Progenitor cell of endocrine pancreas (in vitro differentiated cells): ENCODE data around the gene ALKBH5. TPM values are rescaled to one million over a fixed set of nuclear protein-coding genes. Genes with fewer than 3 reads are reported as not detected.
A peak's percentile ranks its signal among the peaks of the same experiment; 100 is the strongest.

Source experiments
- DNase-seq: peaks from one replicate; pipeline ENCODE4 v3.0.0; 2021; ENCODE audit warnings: low spot score; ENCODE audit not compliant: unreplicated experiment
- H3K27ac Mint-ChIP-seq: 2 replicates; pipeline ENCODE4 v1.8.0; 2021; ENCODE audit warnings: mild to moderate bottlenecking, moderate library complexity, mixed read lengths
- H3K27me3 Mint-ChIP-seq: 2 replicates; pipeline ENCODE4 v1.8.0; 2021; ENCODE audit warnings: mixed read lengths
- H3K36me3 Mint-ChIP-seq: 2 replicates; pipeline ENCODE4 v1.8.0; 2022; ENCODE audit warnings: mixed read lengths; ENCODE audit not compliant: insufficient read depth
- H3K4me1 Mint-ChIP-seq: 2 replicates; pipeline ENCODE4 v1.8.0; 2021; ENCODE audit warnings: low read depth, mixed read lengths
- H3K4me3 Mint-ChIP-seq: 2 replicates; pipeline ENCODE4 v1.8.0; 2021; ENCODE audit warnings: low read depth, mild to moderate bottlenecking, moderate library complexity, mixed read lengths
- H3K9me3 Mint-ChIP-seq: 2 replicates; pipeline ENCODE4 v1.8.0; 2021; ENCODE audit warnings: low read depth, mixed read lengths
- total RNA-seq: library from RNA; stranded (reverse); gene quantifications from 2 replicates; pipeline ENCODE4 v1.2.1, GENCODE V29; 2021
- TF ChIP-seq, protein P1 (sequence below): fragments of 200-600 bp; sonication (generic); IDR thresholded peaks from one replicate; pipeline ENCODE4 v1.5.0; 2021; ENCODE audit warnings: antibody characterized with exemption, mild to moderate bottlenecking; ENCODE audit not compliant: unreplicated experiment

Gene ALKBH5
- total RNA-seq, 1 donor from 2014 or later = 78.1 TPM

DNA sequence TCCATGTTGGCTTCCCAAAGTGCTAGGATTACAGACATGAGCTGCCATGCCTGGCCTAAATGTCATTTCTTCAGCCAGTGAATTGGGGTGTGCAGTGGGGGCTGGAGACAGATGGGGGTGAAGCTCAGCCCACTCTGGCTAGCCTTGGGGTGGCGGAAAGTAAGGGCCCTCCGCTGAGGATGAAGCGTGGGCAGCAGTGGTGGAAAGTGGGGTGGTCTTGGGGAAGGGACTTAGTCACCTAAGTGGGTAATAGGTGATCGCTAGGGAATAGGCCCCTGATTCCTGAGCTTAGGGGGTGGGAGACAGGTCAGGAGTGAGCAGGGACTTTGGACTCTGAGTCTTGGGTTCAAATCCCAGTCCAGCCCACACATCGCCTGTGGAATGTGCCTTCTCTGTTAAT, 44.0 kb downstream of the ALKBH5 start:
- no peak for DNase-seq
- H3K27ac Mint-ChIP-seq = no peak overlapping the region
- H3K36me3 Mint-ChIP-seq = no peaks in the 10 kb centered on the region
- TF ChIP-seq, protein P1, sequence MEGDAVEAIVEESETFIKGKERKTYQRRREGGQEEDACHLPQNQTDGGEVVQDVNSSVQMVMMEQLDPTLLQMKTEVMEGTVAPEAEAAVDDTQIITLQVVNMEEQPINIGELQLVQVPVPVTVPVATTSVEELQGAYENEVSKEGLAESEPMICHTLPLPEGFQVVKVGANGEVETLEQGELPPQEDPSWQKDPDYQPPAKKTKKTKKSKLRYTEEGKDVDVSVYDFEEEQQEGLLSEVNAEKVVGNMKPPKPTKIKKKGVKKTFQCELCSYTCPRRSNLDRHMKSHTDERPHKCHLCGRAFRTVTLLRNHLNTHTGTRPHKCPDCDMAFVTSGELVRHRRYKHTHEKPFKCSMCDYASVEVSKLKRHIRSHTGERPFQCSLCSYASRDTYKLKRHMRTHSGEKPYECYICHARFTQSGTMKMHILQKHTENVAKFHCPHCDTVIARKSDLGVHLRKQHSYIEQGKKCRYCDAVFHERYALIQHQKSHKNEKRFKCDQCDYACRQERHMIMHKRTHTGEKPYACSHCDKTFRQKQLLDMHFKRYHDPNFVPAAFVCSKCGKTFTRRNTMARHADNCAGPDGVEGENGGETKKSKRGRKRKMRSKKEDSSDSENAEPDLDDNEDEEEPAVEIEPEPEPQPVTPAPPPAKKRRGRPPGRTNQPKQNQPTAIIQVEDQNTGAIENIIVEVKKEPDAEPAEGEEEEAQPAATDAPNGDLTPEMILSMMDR = no peak
- H3K9me3 Mint-ChIP-seq = no peaks in the 10 kb centered on the region
- peaks cover 33% of the 10 kb centered on the region for H3K4me1 Mint-ChIP-seq
- H3K4me3 Mint-ChIP-seq = no peak overlapping the region
- H3K27me3 Mint-ChIP-seq = no peaks in the 10 kb centered on the region

DNA sequence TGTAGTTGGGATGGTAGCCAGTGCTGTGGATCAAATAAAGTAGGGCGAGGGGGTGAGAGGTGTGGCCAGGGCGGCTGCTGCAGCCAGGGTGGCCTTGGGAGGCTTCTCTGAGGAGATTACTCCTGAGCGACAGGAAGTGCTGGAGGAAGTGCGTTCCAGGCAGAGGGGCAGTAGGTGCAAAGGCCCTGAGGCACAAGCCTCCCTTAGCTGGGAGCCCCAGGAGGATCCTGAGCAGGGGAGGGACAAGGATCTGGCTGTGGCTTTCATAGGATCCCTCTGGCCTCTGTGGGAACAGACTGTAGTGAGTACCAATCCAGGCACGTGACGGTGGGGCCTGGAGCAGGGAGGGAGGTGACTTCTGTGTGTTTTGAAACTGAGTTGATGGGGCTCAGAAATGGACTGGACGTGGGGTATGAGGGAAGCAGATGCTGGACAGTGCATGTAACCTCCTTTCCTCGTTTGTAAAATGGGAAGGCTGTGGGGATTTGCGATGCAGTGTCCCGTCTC, 44.6 kb downstream of the ALKBH5 start:
- no peak overlapping the region for H3K4me3 Mint-ChIP-seq
- no peak for DNase-seq
- peak overlapping the region; percentile 70 for H3K27ac Mint-ChIP-seq
- TF ChIP-seq, protein P1 = no peak
- H3K27me3 Mint-ChIP-seq = no peaks in the 10 kb centered on the region
- no peaks in the 10 kb centered on the region for H3K9me3 Mint-ChIP-seq
- H3K36me3 Mint-ChIP-seq = no peaks in the 10 kb centered on the region
- H3K4me1 Mint-ChIP-seq = peaks cover 33% of the 10 kb centered on the region

DNA sequence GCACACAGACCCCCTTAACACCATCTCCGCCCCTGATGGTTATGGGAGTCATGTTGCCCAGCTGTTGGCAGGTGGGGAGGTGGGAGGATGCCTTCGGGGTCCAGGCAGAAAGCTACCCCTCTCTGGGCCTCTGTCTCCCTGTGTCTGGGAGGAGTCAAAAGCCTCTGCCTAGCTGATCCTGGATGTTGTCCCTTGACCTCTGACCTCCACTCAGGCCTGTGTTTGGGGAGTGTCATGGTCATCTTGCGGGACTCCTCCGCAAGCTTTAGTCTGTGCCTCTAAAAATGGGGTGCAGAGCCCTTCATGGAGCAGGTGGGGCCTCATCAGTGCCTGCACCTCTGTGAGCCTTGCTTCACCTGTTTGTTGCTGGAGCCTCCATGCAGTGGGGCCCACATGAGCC, 45.6 kb downstream of the ALKBH5 start:
- H3K36me3 Mint-ChIP-seq = no peaks in the 10 kb centered on the region
- H3K9me3 Mint-ChIP-seq = no peaks in the 10 kb centered on the region
- H3K27me3 Mint-ChIP-seq = no peaks in the 10 kb centered on the region
- H3K27ac Mint-ChIP-seq = no peak overlapping the region
- H3K4me1 Mint-ChIP-seq = peaks cover 33% of the 10 kb centered on the region
- TF ChIP-seq, protein P1 = no peak
- H3K4me3 Mint-ChIP-seq = no peak overlapping the region
- no peak for DNase-seq

DNA sequence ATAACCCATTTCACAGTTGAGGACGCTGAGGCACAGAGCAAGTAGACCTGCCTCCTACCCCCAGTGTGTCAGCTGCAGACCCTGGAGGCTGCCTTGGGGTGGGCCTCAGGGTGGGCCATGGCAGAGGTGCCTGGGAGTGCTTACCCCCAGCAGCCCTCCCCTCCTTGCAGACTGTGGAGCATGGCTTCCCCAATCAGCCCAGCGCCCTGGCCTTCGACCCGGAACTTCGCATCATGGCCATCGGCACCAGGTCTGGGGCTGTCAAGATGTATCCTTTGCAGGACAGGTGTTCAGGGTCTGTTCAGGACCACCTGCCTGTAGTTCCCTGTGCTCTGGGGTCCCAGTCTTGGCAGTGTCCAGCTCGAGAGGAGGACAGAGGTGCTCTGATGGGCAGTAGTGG, 46.1 kb downstream of the ALKBH5 start:
- peaks cover 33% of the 10 kb centered on the region for H3K4me1 Mint-ChIP-seq
- TF ChIP-seq, protein P1 = no peak
- H3K4me3 Mint-ChIP-seq = no peak overlapping the region
- no peak for DNase-seq
- no peaks in the 10 kb centered on the region for H3K27me3 Mint-ChIP-seq
- no peak overlapping the region for H3K27ac Mint-ChIP-seq
- H3K9me3 Mint-ChIP-seq = no peaks in the 10 kb centered on the region
- H3K36me3 Mint-ChIP-seq = no peaks in the 10 kb centered on the region

DNA sequence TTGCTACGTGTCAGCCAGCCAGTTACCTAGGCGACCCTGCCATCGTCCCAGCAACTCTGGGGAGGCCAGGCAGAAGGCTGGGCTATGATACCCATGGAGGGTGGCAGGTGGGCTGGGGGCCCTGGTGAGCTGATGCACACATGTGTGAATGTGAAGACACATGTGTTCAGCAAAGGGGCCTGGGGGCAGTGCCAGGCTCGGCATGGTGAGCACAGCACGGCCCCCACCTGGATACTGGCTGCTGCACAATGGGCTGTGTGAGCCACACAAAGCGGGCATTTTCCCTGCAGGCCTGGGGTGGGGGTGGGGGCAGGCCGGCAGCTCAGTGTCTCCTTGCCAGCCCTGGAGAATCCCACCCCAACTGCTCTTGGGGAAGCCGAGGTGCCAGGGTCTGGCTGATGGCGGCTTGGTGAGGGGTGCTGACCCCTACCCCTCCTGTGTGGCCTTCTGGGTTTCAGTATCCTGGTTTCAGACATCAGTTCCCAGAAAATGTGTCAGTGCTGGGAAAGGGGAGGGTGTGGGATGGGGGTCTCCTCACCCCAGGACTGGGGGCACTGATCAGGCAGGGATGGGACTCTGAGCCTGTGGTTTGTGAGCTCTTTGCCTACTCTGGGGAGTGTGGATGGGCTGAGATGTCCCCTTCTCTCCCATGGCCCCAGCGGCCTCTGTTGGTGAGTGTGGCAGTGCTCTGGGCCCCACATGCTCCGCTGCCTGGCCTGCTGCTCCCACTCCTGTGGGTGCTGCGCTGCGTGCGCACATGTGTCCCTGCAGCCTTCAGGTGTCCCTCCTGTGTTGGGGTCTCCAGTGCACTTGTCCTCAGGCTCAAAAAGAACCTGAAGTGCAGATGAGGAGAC, 46.9 kb downstream of the ALKBH5 start:
- H3K4me1 Mint-ChIP-seq = peaks cover 30% of the 10 kb centered on the region
- no peak for DNase-seq
- no peaks in the 10 kb centered on the region for H3K27me3 Mint-ChIP-seq
- TF ChIP-seq, protein P1 = no peak
- no peak overlapping the region for H3K27ac Mint-ChIP-seq
- no peak overlapping the region for H3K4me3 Mint-ChIP-seq
- H3K36me3 Mint-ChIP-seq = no peaks in the 10 kb centered on the region
- H3K9me3 Mint-ChIP-seq = no peaks in the 10 kb centered on the region
